ENCODE measurements around the gene LHPP. TPM values are rescaled to one million over a fixed set of nuclear protein-coding genes. Genes with fewer than 3 reads are reported as not detected.
"Not testable (repeated sequence)": the region's sequence is repeated elsewhere in the genome, so short reads cannot be mapped to it uniquely, and the experiment has no call there.

The LHPP gene
- total RNA-seq, 1 donor from 2014 or later, result 4.2 TPM

- TF ChIP-seq CTCF (IDR thresholded peaks at IDR 0.05; ENCODE audit: unreplicated experiment), result no peak
- no peaks in the 10 kb centered on the region for H3K4me1 Mint-ChIP-seq (ENCODE audit: unreplicated experiment)
- no peaks in the 10 kb centered on the region for H3K9me3 Mint-ChIP-seq (ENCODE audit: unreplicated experiment)
- no peak overlapping the region for H3K27ac Mint-ChIP-seq (ENCODE audit: unreplicated experiment)
- DNase-seq (ENCODE audit: low spot score), result no peak
- peaks cover 3% of the 10 kb centered on the region for H3K36me3 Mint-ChIP-seq (ENCODE audit: low read depth, unreplicated experiment)
- no peak overlapping the region for H3K4me3 Mint-ChIP-seq (ENCODE audit: unreplicated experiment)
- peaks cover 6% of the 10 kb centered on the region for H3K27me3 Mint-ChIP-seq (ENCODE audit: unreplicated experiment)
Observed at GRCh38 chr10:124579011-124579399, 117.4 kb downstream of the LHPP start.

GRCh38 chr10:124586142-124586541 lies 124.5 kb downstream of the LHPP start:
- Mint-ChIP-seq H3K9me3 (ENCODE audit: unreplicated experiment) (no peaks in the 10 kb centered on the region), H3K4me1 (ENCODE audit: unreplicated experiment) (peaks cover 22% of the 10 kb centered on the region), H3K27ac (ENCODE audit: unreplicated experiment) (no peak overlapping the region), H3K27me3 (ENCODE audit: unreplicated experiment) (peaks cover 7% of the 10 kb centered on the region), H3K4me3 (ENCODE audit: unreplicated experiment) (no peak overlapping the region), H3K36me3 (ENCODE audit: low read depth, unreplicated experiment) (peaks cover 3% of the 10 kb centered on the region)
- no peak for TF ChIP-seq CTCF (IDR thresholded peaks at IDR 0.05; ENCODE audit: unreplicated experiment)
- DNase-seq (ENCODE audit: low spot score), result no peak

GRCh38 chr10:124587811-124588211 lies 126.2 kb downstream of the LHPP start:
- Mint-ChIP-seq H3K27me3 (ENCODE audit: unreplicated experiment) (peaks cover 11% of the 10 kb centered on the region), H3K4me1 (ENCODE audit: unreplicated experiment) (peaks cover 27% of the 10 kb centered on the region), H3K36me3 (ENCODE audit: low read depth, unreplicated experiment) (no peaks in the 10 kb centered on the region), H3K27ac (ENCODE audit: unreplicated experiment) (no peak overlapping the region), H3K9me3 (ENCODE audit: unreplicated experiment) (peaks cover 6% of the 10 kb centered on the region), H3K4me3 (ENCODE audit: unreplicated experiment) (no peak overlapping the region)
- TF ChIP-seq CTCF (IDR thresholded peaks at IDR 0.05; ENCODE audit: unreplicated experiment), result no peak
- no peak for DNase-seq (ENCODE audit: low spot score)

- H3K9me3 Mint-ChIP-seq (ENCODE audit: unreplicated experiment); DNase-seq (ENCODE audit: low spot score); H3K36me3 Mint-ChIP-seq (ENCODE audit: low read depth, unreplicated experiment); H3K27ac Mint-ChIP-seq (ENCODE audit: unreplicated experiment); H3K4me3 Mint-ChIP-seq (ENCODE audit: unreplicated experiment): not testable (repeated sequence)
- Mint-ChIP-seq H3K4me1 (ENCODE audit: unreplicated experiment) (peaks cover 27% of the 10 kb centered on the region), H3K27me3 (ENCODE audit: unreplicated experiment) (peaks cover 11% of the 10 kb centered on the region)
Observed at GRCh38 chr10:124588341-124588735, 126.7 kb downstream of the LHPP start.

GRCh38 chr10:124588736-124589490 lies 127.3 kb downstream of the LHPP start:
- DNase-seq (ENCODE audit: low spot score), result no peak
- no peak overlapping the region for H3K4me3 Mint-ChIP-seq (ENCODE audit: unreplicated experiment)
- no peaks in the 10 kb centered on the region for H3K36me3 Mint-ChIP-seq (ENCODE audit: low read depth, unreplicated experiment)
- H3K9me3 Mint-ChIP-seq (ENCODE audit: unreplicated experiment), result peaks cover 6% of the 10 kb centered on the region
- no peak for TF ChIP-seq CTCF (IDR thresholded peaks at IDR 0.05; ENCODE audit: unreplicated experiment)
- peaks cover 13% of the 10 kb centered on the region for H3K27me3 Mint-ChIP-seq (ENCODE audit: unreplicated experiment)
- no peak overlapping the region for H3K27ac Mint-ChIP-seq (ENCODE audit: unreplicated experiment)
- H3K4me1 Mint-ChIP-seq (ENCODE audit: unreplicated experiment), result peaks cover 27% of the 10 kb centered on the region

All from endothelial cell (in vitro differentiated cells).